ENCODE measurements around the gene PDE6C.

DNA sequence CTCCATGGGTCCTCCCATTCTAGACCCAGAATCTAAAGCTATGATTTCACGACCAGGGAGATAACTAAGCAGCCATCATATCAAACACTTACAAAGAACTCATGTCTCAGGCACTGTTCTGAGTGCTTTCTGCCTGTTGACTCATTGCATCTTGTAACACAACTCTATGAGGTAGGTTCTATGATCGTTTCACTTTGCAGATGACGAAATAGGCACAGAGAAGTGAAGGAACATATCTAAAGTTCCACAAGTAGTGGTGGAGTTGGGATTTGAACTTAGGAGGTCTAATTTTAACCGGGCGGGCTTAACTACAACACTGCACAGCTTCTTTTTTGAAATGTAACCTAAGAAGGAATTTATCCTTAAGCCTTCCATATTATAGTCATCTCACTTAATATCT lies 14.2 kb upstream of the PDE6C start:
- no peak for TF ChIP-seq EZH2 (IDR thresholded peaks at IDR 0.05; ENCODE audit: borderline replicate concordance, insufficient read depth, low read depth, low read length, poor library complexity, severe bottlenecking)
- TF ChIP-seq, protein P1, sequence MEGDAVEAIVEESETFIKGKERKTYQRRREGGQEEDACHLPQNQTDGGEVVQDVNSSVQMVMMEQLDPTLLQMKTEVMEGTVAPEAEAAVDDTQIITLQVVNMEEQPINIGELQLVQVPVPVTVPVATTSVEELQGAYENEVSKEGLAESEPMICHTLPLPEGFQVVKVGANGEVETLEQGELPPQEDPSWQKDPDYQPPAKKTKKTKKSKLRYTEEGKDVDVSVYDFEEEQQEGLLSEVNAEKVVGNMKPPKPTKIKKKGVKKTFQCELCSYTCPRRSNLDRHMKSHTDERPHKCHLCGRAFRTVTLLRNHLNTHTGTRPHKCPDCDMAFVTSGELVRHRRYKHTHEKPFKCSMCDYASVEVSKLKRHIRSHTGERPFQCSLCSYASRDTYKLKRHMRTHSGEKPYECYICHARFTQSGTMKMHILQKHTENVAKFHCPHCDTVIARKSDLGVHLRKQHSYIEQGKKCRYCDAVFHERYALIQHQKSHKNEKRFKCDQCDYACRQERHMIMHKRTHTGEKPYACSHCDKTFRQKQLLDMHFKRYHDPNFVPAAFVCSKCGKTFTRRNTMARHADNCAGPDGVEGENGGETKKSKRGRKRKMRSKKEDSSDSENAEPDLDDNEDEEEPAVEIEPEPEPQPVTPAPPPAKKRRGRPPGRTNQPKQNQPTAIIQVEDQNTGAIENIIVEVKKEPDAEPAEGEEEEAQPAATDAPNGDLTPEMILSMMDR (IDR thresholded peaks at IDR 0.05), result no peak

Data from B cell (primary cell).